ENCODE measurements around the gene INF2. TPM values are rescaled to one million over a fixed set of nuclear protein-coding genes. Genes with fewer than 3 reads are reported as not detected.

INF2 gene
- polyA plus RNA-seq, 1 donor (not counting 4 experiments of a cell fraction or from before 2014, with no cell fraction given): 22.6 TPM

- H3K9me3 ChIP-seq (ENCODE audit: control insufficient read depth, low read depth, low read length): no peaks in the 10 kb centered on the region
- FAIRE-seq (no peak), DNase-seq (ENCODE audit: low read depth, low spot score) (no peak)
- dilution Hi-C loops (cut with MboI; ENCODE audit: extremely low pct_ligation_motif_present, low sequenced_read_pairs): no loop called here
- peaks cover 2% of the 10 kb centered on the region for H3K9me1 ChIP-seq (ENCODE audit: control insufficient read depth, extremely low read depth, insufficient read depth, low read length)
- no peak overlapping the region for H3K9ac ChIP-seq (ENCODE audit: control insufficient read depth, extremely low read depth, insufficient read depth, low read length)
- no peak overlapping the region for H3K27ac ChIP-seq (ENCODE audit: control insufficient read depth, insufficient read depth, low read length)
- H3K79me2 ChIP-seq (ENCODE audit: control insufficient read depth, insufficient read depth, low read length): no peaks in the 10 kb centered on the region
- no peak for TF ChIP-seq CTCF (optimal IDR thresholded peaks at IDR 0.05 in 1 of 3, IDR thresholded peaks at IDR 0.05 in 1 of 3, conservative IDR thresholded peaks at IDR 0.05 in 1 of 3; ENCODE audit: extremely low read depth in 1 of 3, insufficient read depth in 2 of 3, low read length in 3 of 3)
- no peak for TF ChIP-seq EZH2 (IDR thresholded peaks at IDR 0.05; ENCODE audit: low read length)
- H3K4me1 ChIP-seq (ENCODE audit: control insufficient read depth, extremely low read depth, insufficient read depth, low read length): peaks cover 48% of the 10 kb centered on the region
- no peak overlapping the region for H3K4me3 ChIP-seq (ENCODE audit: control insufficient read depth in 2 of 3, extremely low read depth in 1 of 3, insufficient read depth in 2 of 3, low read depth in 1 of 3, low read length in 3 of 3)
- H2AFZ ChIP-seq (ENCODE audit: control insufficient read depth, low read length): no peak overlapping the region
- H3K4me2 ChIP-seq (ENCODE audit: control insufficient read depth, extremely low read depth, insufficient read depth, low read depth, low read length): no peak overlapping the region
- no peaks in the 10 kb centered on the region for H3K36me3 ChIP-seq (ENCODE audit: control insufficient read depth in 2 of 2, extremely low read depth in 1 of 2, insufficient read depth in 2 of 2, low read length in 2 of 2)
- H3K27me3 ChIP-seq (ENCODE audit: control insufficient read depth, extremely low read depth, insufficient read depth, low read length): no peaks in the 10 kb centered on the region
- H4K20me1 ChIP-seq (ENCODE audit: control insufficient read depth, extremely low read depth, insufficient read depth, low read length): no peaks in the 10 kb centered on the region
These were observed 55.1 kb downstream of the INF2 start for GRCh38 chr14:104744484-104744883.

DNA sequence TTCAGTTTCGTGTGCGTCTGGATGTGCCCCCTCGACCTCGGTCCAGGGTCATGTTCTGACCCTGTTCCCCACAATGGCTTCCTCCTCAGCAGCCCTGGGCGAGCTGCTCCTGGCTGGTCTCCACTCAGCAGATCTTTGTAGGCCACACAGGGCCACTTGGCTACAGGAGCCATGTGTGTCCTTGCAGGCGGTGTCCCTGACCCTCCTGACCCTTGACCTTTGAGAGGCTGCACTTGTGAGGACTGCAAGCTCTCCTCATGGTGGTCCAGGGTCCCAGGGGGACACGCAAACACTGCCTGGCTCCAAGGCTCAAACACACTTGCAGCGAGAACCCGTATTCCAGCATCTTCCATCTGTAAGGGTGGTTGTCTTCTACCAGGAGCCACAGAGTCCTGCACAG lies 56.0 kb downstream of the INF2 start:
- Histone ChIP-seq H3K9me1 (ENCODE audit: control insufficient read depth, extremely low read depth, insufficient read depth, low read length) (peaks cover 2% of the 10 kb centered on the region), H2AFZ (ENCODE audit: control insufficient read depth, low read length) (no peak overlapping the region), H3K27ac (ENCODE audit: control insufficient read depth, insufficient read depth, low read length) (no peak overlapping the region), H3K4me3 (ENCODE audit: control insufficient read depth in 2 of 3, extremely low read depth in 1 of 3, insufficient read depth in 2 of 3, low read depth in 1 of 3, low read length in 3 of 3) (no peak overlapping the region), H3K9me3 (ENCODE audit: control insufficient read depth, low read depth, low read length) (no peaks in the 10 kb centered on the region), H4K20me1 (ENCODE audit: control insufficient read depth, extremely low read depth, insufficient read depth, low read length) (no peaks in the 10 kb centered on the region), H3K79me2 (ENCODE audit: control insufficient read depth, insufficient read depth, low read length) (no peaks in the 10 kb centered on the region), H3K4me1 (ENCODE audit: control insufficient read depth, extremely low read depth, insufficient read depth, low read length) (peaks cover 58% of the 10 kb centered on the region), H3K27me3 (ENCODE audit: control insufficient read depth, extremely low read depth, insufficient read depth, low read length) (no peaks in the 10 kb centered on the region), H3K9ac (ENCODE audit: control insufficient read depth, extremely low read depth, insufficient read depth, low read length) (no peak overlapping the region), H3K36me3 (ENCODE audit: control insufficient read depth in 2 of 2, extremely low read depth in 1 of 2, insufficient read depth in 2 of 2, low read length in 2 of 2) (no peaks in the 10 kb centered on the region), H3K4me2 (ENCODE audit: control insufficient read depth, extremely low read depth, insufficient read depth, low read depth, low read length) (no peak overlapping the region)
- dilution Hi-C loops (cut with MboI; ENCODE audit: extremely low pct_ligation_motif_present, low sequenced_read_pairs): no loop called here
- FAIRE-seq (no peak), DNase-seq (ENCODE audit: low read depth, low spot score) (no peak)
- TF ChIP-seq EZH2 (IDR thresholded peaks at IDR 0.05; ENCODE audit: low read length) (no peak), CTCF (optimal IDR thresholded peaks at IDR 0.05 in 1 of 3, IDR thresholded peaks at IDR 0.05 in 1 of 3, conservative IDR thresholded peaks at IDR 0.05 in 1 of 3; ENCODE audit: extremely low read depth in 1 of 3, insufficient read depth in 2 of 3, low read length in 3 of 3) (no peak)

All from keratinocyte (primary cell).